Measurements from ENCODE around the gene SPATA17. TPM values are rescaled to one million over a fixed set of nuclear protein-coding genes. Genes with fewer than 3 reads are reported as not detected.

The SPATA17 gene
- total and polyA plus RNA-seq, 11 donors: 0.39 to 1.6 (median 0.63) TPM

DNA sequence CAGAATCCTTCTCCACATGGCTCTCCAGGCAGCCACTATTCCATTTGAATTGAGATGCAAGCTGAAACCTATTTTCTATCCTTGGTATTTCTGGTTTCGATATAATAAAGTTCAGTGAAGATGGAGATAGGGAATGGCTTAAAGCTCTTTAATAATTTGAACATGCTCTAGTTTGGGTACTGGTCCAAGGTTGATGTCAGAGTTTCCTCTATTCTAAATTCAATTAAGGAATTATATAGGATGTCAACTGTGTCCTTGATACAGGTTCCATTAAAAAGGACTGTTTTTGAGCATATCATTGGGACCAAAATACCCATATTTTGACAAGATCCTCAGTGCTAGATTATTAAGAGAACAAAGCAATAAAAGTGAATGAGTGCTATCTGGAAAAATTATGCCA lies 245.3 kb downstream of the SPATA17 start:
- whole genome bisulfite sequencing, 4 donors: 84 to 94% (median 93%) methylated on average over 1 of the region's 1 CpG
- Histone ChIP-seq H3K27ac (no peak overlapping the region), H3K4me3 (no peak overlapping the region), H3K27me3 (no peaks in the 10 kb centered on the region), H3K36me3 (no peaks in the 10 kb centered on the region), H3K4me1 (no peaks in the 10 kb centered on the region), H3K9me3 (no peaks in the 10 kb centered on the region)
- TF ChIP-seq POLR2A (IDR thresholded peaks at IDR 0.05): no peak
- TF ChIP-seq, protein P1, sequence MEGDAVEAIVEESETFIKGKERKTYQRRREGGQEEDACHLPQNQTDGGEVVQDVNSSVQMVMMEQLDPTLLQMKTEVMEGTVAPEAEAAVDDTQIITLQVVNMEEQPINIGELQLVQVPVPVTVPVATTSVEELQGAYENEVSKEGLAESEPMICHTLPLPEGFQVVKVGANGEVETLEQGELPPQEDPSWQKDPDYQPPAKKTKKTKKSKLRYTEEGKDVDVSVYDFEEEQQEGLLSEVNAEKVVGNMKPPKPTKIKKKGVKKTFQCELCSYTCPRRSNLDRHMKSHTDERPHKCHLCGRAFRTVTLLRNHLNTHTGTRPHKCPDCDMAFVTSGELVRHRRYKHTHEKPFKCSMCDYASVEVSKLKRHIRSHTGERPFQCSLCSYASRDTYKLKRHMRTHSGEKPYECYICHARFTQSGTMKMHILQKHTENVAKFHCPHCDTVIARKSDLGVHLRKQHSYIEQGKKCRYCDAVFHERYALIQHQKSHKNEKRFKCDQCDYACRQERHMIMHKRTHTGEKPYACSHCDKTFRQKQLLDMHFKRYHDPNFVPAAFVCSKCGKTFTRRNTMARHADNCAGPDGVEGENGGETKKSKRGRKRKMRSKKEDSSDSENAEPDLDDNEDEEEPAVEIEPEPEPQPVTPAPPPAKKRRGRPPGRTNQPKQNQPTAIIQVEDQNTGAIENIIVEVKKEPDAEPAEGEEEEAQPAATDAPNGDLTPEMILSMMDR (IDR thresholded peaks at IDR 0.05): no peak
- ATAC-seq: no peak
- no peak for DNase-seq
- intact Hi-C loops (cut with DNase I): no loop called here

DNA sequence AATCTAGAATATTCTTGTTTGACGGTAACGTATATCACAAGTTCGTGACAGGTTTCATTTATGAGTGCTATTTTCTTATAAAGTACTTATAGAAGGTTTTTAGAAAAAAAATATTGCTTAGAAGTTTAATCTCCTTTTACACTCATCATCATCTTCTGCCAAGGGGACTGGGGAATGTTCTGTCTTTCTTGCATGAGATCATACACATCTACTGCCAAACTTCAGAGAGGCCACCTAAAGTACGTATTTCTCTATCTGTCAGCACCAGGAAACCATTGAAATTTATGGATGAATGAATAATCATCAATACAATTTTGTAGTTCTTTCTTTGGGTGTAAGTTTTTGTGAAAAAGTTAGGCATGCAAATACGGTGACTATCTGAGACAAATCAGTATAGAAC lies 245.8 kb downstream of the SPATA17 start:
- no peak overlapping the region for H3K27ac ChIP-seq
- H3K4me1 ChIP-seq: no peaks in the 10 kb centered on the region
- ATAC-seq (no peak), DNase-seq (no peak)
- H3K27me3 ChIP-seq: no peaks in the 10 kb centered on the region
- 71 to 84% (median 82%) methylated on average over 5 of the region's 5 CpGs for WGBS, 4 donors
- no peaks in the 10 kb centered on the region for H3K9me3 ChIP-seq
- intact Hi-C loops (cut with DNase I): no loop called here
- H3K4me3 ChIP-seq: no peak overlapping the region
- no peaks in the 10 kb centered on the region for H3K36me3 ChIP-seq
- TF ChIP-seq, protein P1 (IDR thresholded peaks at IDR 0.05): no peak
- TF ChIP-seq POLR2A (IDR thresholded peaks at IDR 0.05): no peak

DNA sequence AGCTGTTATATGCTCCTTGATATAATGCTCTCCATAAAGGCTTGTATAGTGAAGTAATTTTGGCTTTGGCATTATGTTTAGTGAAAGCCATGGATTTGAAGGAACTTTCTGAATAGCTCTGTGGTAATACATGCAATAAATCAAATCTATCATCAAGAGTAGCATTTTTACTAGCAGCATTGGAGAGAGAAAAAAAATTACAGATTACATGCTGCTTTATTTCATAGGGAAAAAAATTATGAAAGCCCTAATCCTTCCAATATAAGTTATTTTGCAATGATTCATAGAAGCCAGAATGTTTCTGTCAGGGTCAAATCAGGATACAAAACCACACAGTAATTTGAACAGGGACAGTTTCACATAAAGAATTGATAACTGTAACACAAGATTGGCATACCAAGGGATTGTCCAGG lies 250.0 kb downstream of the SPATA17 start:
- DNase-seq (no peak), ATAC-seq (no peak)
- TF ChIP-seq, protein P1 (IDR thresholded peaks at IDR 0.05): no peak
- TF ChIP-seq POLR2A (IDR thresholded peaks at IDR 0.05): no peak
- H3K27ac ChIP-seq: no peak overlapping the region
- no peaks in the 10 kb centered on the region for H3K9me3 ChIP-seq
- intact Hi-C loops (cut with DNase I): no loop called here
- H3K4me1 ChIP-seq: no peaks in the 10 kb centered on the region
- no peaks in the 10 kb centered on the region for H3K36me3 ChIP-seq
- no peak overlapping the region for H3K4me3 ChIP-seq
- no peaks in the 10 kb centered on the region for H3K27me3 ChIP-seq

DNA sequence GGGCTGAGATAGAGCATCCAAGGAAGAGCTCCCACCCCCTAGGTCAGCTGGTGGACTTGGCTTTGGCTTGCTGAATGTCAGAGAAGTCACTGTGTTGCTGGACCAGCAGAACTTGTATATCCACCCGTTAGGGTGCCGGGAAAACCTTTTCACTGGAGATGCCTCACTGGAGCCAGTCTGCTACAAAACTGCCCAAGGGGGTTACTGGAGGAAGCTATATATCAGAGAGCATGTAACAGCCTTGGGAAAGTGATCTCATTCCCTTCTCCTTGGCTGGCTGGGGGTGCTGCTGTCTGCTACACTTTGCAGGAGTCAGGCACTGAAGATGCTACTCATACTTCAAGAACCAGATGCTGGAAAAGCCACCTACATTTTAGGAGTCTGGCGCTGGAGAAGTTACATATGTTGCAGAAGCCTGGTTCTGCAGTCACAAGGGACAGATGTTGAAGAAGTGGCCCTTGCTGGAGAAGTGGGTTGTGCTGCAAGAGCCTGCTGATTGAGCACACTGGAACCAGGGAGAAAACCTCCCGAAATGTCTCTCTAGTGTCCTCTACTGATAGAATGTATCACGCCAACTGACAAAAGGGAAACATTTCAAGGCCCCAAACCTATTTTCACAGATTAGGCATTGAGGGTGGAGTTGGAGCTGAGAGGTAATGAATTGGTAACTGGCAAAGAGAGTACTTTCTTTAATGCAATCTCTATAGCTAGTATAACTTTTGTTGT lies 250.6 kb downstream of the SPATA17 start:
- Histone ChIP-seq H3K9me3 (no peaks in the 10 kb centered on the region), H3K36me3 (no peaks in the 10 kb centered on the region), H3K27ac (no peak overlapping the region), H3K27me3 (no peaks in the 10 kb centered on the region), H3K4me3 (no peak overlapping the region), H3K4me1 (no peaks in the 10 kb centered on the region)
- WGBS, 4 donors: 61 to 76% (median 69%) methylated on average over 5 of the region's 5 CpGs
- ATAC-seq (no peak), DNase-seq (no peak)
- TF ChIP-seq, protein P1 (IDR thresholded peaks at IDR 0.05): no peak
- no peak for TF ChIP-seq POLR2A (IDR thresholded peaks at IDR 0.05)
- intact Hi-C loops (cut with DNase I): no loop called here

Measured in heart left ventricle (tissue), 16 donors.